ENCODE measurements around the gene CARHSP1.

Gene CARHSP1

DNA sequence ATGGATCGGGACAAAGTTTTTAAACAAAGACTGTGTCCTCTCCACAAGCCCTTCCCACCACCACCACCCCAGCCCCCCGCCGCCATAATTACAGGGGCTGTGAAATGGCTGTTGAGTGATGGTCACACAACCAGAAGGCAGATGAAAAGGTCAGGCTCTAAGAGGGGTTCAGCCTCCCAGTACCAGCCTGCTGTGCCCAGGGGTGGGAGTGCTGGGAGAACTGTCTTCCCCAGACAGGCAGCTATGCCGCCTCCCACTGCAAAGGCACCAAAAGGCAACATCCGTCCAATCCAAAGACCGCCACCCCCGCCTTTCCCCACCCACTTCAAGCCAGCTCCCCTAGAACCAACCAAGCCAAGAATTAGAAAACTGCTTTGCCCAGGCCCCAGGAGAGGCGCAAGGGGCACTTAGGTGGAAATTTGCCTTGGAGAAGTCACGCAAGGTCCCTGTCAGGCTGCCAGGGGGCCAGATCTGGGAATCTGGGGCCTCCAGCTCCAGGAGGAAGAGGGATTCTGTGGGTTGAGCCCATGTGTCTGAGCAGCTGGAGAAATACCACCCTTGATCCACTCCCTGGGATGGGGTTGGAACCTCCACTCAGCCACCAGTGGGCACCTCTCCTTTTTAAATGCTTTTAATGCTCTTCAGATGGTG lies 14.4 kb downstream of the CARHSP1 start:
- Histone ChIP-seq H3K4me3 (ENCODE audit: low read length in 2 of 2) (no peak overlapping the region), H3K4me1 (ENCODE audit: control insufficient read depth in 2 of 2, insufficient read depth in 2 of 2, low read length in 2 of 2) (no peaks in the 10 kb centered on the region), H3K36me3 (ENCODE audit: control insufficient read depth in 2 of 2, insufficient read depth in 2 of 2, low read length in 2 of 2) (peaks cover 38 to 60% of the 10 kb centered on the region in 2 donors), H3K27me3 (ENCODE audit: control insufficient read depth in 2 of 2, insufficient read depth in 2 of 2, low read length in 2 of 2) (no peaks in the 10 kb centered on the region), H3K9me3 (ENCODE audit: control insufficient read depth in 2 of 2, low read length in 2 of 2) (no peaks in the 10 kb centered on the region), H3K9ac (ENCODE audit: low read depth in 1 of 2, low read length in 2 of 2) (no peak overlapping the region), H3K27ac (ENCODE audit: low read depth in 2 of 2, low read length in 2 of 2) (no peak overlapping the region)

DNA sequence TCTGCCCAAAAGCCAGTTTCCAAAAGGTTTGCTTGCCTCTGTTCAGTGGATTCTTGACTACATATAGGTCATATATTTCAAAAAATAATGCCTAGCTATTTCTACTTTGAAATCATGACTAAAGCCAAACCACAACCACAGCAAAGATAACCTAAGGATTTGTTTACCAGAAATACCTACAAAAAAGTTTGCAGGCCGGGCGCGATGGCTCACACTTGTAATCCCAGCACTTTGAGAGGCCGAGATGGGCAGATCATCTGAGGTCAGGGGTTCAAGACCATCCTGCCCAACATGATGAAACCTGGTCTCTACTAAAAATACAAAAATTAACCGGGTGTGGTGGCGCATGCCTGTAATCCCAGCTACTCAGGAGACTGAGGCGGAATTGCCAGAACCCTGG lies 15.2 kb downstream of the CARHSP1 start:
- H3K4me1 ChIP-seq (ENCODE audit: control insufficient read depth in 2 of 2, insufficient read depth in 2 of 2, low read length in 2 of 2): no peaks in the 10 kb centered on the region
- peaks cover 36 to 64% of the 10 kb centered on the region in 2 donors for H3K36me3 ChIP-seq (ENCODE audit: control insufficient read depth in 2 of 2, insufficient read depth in 2 of 2, low read length in 2 of 2)
- H3K27me3 ChIP-seq (ENCODE audit: control insufficient read depth in 2 of 2, insufficient read depth in 2 of 2, low read length in 2 of 2): no peaks in the 10 kb centered on the region
- H3K4me3 ChIP-seq (ENCODE audit: low read length in 2 of 2): no peak overlapping the region
- H3K9ac ChIP-seq (ENCODE audit: low read depth in 1 of 2, low read length in 2 of 2): no peak overlapping the region
- H3K9me3 ChIP-seq (ENCODE audit: control insufficient read depth in 2 of 2, low read length in 2 of 2): no peaks in the 10 kb centered on the region
- no peak overlapping the region for H3K27ac ChIP-seq (ENCODE audit: low read depth in 2 of 2, low read length in 2 of 2)

DNA sequence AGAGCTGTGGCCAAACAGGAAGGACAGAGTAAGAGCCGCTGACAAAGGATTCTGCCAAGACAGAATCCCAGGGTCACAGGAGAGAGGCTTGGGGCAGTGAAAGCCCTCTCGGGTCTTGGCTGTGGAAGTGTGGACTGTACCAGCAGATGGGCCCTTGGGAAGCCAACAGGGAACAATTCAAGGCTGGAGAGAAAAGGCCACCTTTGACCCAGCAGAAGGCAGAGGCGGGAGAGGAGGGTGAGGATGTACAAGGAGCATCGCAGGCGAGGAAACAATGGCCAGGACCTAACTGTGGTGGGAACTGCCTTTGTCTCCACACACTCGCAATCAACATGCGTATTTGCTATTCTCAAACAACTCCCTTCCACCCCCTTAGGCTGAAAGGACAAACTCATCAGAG lies 15.7 kb downstream of the CARHSP1 start:
- Histone ChIP-seq H3K9ac (ENCODE audit: low read depth in 1 of 2, low read length in 2 of 2) (no peak overlapping the region), H3K27me3 (ENCODE audit: control insufficient read depth in 2 of 2, insufficient read depth in 2 of 2, low read length in 2 of 2) (no peaks in the 10 kb centered on the region), H3K9me3 (ENCODE audit: control insufficient read depth in 2 of 2, low read length in 2 of 2) (no peaks in the 10 kb centered on the region), H3K4me3 (ENCODE audit: low read length in 2 of 2) (no peak overlapping the region), H3K4me1 (ENCODE audit: control insufficient read depth in 2 of 2, insufficient read depth in 2 of 2, low read length in 2 of 2) (no peaks in the 10 kb centered on the region), H3K27ac (ENCODE audit: low read depth in 2 of 2, low read length in 2 of 2) (no peak overlapping the region), H3K36me3 (ENCODE audit: control insufficient read depth in 2 of 2, insufficient read depth in 2 of 2, low read length in 2 of 2) (peaks cover 36 to 64% of the 10 kb centered on the region in 2 donors)

- H3K36me3 ChIP-seq (ENCODE audit: control insufficient read depth in 2 of 2, insufficient read depth in 2 of 2, low read length in 2 of 2): peaks cover 38 to 66% of the 10 kb centered on the region in 2 donors
These were observed 16.3 kb downstream of the CARHSP1 start for GRCh38 chr16:8852534-8852933.

DNA sequence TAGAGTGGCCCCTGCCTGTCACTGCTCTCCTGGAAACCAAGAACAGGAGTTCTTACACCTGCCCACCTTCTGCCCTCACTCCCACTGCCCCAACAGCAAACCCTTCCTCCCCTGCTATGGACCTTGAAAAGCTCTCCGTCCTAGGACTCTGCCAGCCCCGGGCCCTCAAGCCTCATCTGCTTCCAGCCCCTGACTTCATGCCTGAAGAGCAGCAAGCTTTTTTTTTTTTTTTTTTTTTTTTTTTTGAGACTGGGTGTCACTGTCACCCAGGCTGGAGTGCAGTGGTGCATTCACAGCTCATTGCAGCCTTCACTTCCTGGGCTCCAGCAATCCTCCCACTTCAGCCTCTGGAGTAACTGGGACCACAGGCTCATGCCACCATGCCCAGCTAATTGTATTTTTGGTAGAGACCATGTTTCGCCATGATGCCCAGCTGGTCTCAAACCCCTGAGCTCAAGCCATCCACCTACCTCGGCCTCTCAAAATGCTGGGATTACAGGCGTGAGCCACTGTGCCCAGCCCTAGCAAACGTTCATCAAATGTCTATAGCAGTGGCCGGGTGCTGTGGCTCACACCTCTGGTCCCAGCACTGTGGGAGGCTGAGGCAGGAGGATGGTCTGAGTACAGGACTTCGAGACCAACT lies 16.9 kb downstream of the CARHSP1 start:
- Histone ChIP-seq H3K9me3 (ENCODE audit: control insufficient read depth in 2 of 2, low read length in 2 of 2) (no peaks in the 10 kb centered on the region), H3K9ac (ENCODE audit: low read depth in 1 of 2, low read length in 2 of 2) (no peak overlapping the region), H3K4me3 (ENCODE audit: low read length in 2 of 2) (no peak overlapping the region), H3K27ac (ENCODE audit: low read depth in 2 of 2, low read length in 2 of 2) (no peak overlapping the region), H3K36me3 (ENCODE audit: control insufficient read depth in 2 of 2, insufficient read depth in 2 of 2, low read length in 2 of 2) (peaks cover 38 to 68% of the 10 kb centered on the region in 2 donors), H3K27me3 (ENCODE audit: control insufficient read depth in 2 of 2, insufficient read depth in 2 of 2, low read length in 2 of 2) (no peaks in the 10 kb centered on the region), H3K4me1 (ENCODE audit: control insufficient read depth in 2 of 2, insufficient read depth in 2 of 2, low read length in 2 of 2) (no peaks in the 10 kb centered on the region)

More at GRCh38 chr16:8852534-8852933, 16.3 kb downstream of the CARHSP1 start:
- Histone ChIP-seq H3K27me3 (ENCODE audit: control insufficient read depth in 2 of 2, insufficient read depth in 2 of 2, low read length in 2 of 2) (no peaks in the 10 kb centered on the region), H3K4me1 (ENCODE audit: control insufficient read depth in 2 of 2, insufficient read depth in 2 of 2, low read length in 2 of 2) (no peaks in the 10 kb centered on the region), H3K9ac (ENCODE audit: low read depth in 1 of 2, low read length in 2 of 2) (no peak overlapping the region), H3K4me3 (ENCODE audit: low read length in 2 of 2) (no peak overlapping the region), H3K9me3 (ENCODE audit: control insufficient read depth in 2 of 2, low read length in 2 of 2) (no peaks in the 10 kb centered on the region), H3K27ac (ENCODE audit: low read depth in 2 of 2, low read length in 2 of 2) (no peak overlapping the region)

DNA sequence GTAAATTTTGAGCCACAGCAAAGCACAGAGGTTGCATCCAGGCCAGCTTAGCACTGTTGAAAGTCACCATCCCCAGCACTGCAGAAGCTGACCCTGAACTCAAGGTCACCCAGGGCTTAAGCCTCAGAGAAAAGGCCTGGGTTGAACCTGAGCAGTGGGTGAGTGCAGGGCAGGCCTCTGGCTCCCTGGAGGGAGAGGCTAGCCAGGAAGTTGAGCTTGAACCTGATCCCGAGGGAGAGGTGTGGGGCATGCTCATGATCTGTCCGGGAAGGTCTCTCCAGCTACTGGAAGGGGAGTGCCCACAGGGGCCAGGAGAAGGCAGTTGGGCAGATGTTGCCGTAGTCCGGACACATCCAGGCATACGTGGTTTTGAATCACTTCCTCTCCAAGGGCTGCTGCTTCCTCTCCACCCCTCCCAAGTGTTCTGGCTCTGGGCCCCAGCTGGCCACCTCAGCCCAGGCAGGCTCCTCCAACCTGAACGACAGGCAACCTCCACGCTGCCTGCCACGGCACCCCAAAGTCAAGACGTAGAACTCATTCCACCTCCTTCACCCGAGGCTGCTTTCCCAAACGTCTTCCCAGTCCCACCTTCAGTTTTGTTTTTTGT lies 18.4 kb downstream of the CARHSP1 start:
- H3K27ac ChIP-seq (ENCODE audit: low read depth in 2 of 2, low read length in 2 of 2): no peak overlapping the region
- H3K4me3 ChIP-seq (ENCODE audit: low read length in 2 of 2): no peak overlapping the region
- H3K9ac ChIP-seq (ENCODE audit: low read depth in 1 of 2, low read length in 2 of 2): no peak overlapping the region
- H3K36me3 ChIP-seq (ENCODE audit: control insufficient read depth in 2 of 2, insufficient read depth in 2 of 2, low read length in 2 of 2): peaks cover 31 to 58% of the 10 kb centered on the region in 2 donors
- no peaks in the 10 kb centered on the region for H3K4me1 ChIP-seq (ENCODE audit: control insufficient read depth in 2 of 2, insufficient read depth in 2 of 2, low read length in 2 of 2)
- H3K9me3 ChIP-seq (ENCODE audit: control insufficient read depth in 2 of 2, low read length in 2 of 2): no peaks in the 10 kb centered on the region
- no peaks in the 10 kb centered on the region for H3K27me3 ChIP-seq (ENCODE audit: control insufficient read depth in 2 of 2, insufficient read depth in 2 of 2, low read length in 2 of 2)

- no peaks in the 10 kb centered on the region for H3K9me3 ChIP-seq (ENCODE audit: control insufficient read depth in 2 of 2, low read length in 2 of 2)
- H3K27ac ChIP-seq (ENCODE audit: low read depth in 2 of 2, low read length in 2 of 2): no peak overlapping the region
- H3K4me1 ChIP-seq (ENCODE audit: control insufficient read depth in 2 of 2, insufficient read depth in 2 of 2, low read length in 2 of 2): no peaks in the 10 kb centered on the region
- H3K27me3 ChIP-seq (ENCODE audit: control insufficient read depth in 2 of 2, insufficient read depth in 2 of 2, low read length in 2 of 2): no peaks in the 10 kb centered on the region
- H3K9ac ChIP-seq (ENCODE audit: low read depth in 1 of 2, low read length in 2 of 2): no peak overlapping the region
- peaks cover 25 to 52% of the 10 kb centered on the region in 2 donors for H3K36me3 ChIP-seq (ENCODE audit: control insufficient read depth in 2 of 2, insufficient read depth in 2 of 2, low read length in 2 of 2)
- H3K4me3 ChIP-seq (ENCODE audit: low read length in 2 of 2): no peak overlapping the region
These were observed 19.3 kb downstream of the CARHSP1 start for GRCh38 chr16:8849411-8850011.

DNA sequence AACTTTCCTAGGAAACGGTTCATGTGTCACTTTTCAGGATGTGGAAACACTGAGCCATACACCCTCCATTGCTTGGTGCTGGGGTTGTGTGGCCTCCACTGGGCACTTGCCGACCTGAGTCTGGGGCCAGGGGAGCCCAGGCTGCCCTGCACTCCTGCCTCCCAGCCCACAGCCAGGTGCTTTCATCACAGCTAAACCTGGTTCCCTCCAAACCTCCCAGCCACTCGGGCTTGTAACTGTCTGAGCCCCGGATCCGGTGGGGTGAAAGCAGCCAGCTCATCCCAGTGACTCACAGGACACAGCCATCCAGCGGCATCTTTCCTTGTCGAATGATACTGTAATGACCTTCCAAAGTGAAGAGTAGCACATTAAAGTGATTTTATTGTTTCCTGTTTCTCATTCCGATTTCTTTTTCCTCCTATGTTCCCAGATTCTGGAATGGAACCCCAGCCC lies 19.8 kb downstream of the CARHSP1 start:
- no peaks in the 10 kb centered on the region for H3K27me3 ChIP-seq (ENCODE audit: control insufficient read depth in 2 of 2, insufficient read depth in 2 of 2, low read length in 2 of 2)
- no peak overlapping the region for H3K27ac ChIP-seq (ENCODE audit: low read depth in 2 of 2, low read length in 2 of 2)
- peaks cover 25 to 50% of the 10 kb centered on the region in 2 donors for H3K36me3 ChIP-seq (ENCODE audit: control insufficient read depth in 2 of 2, insufficient read depth in 2 of 2, low read length in 2 of 2)
- H3K4me3 ChIP-seq (ENCODE audit: low read length in 2 of 2): no peak overlapping the region
- H3K4me1 ChIP-seq (ENCODE audit: control insufficient read depth in 2 of 2, insufficient read depth in 2 of 2, low read length in 2 of 2): no peaks in the 10 kb centered on the region
- H3K9me3 ChIP-seq (ENCODE audit: control insufficient read depth in 2 of 2, low read length in 2 of 2): no peaks in the 10 kb centered on the region
- H3K9ac ChIP-seq (ENCODE audit: low read depth in 1 of 2, low read length in 2 of 2): no peak overlapping the region

- Histone ChIP-seq H3K27me3 (ENCODE audit: control insufficient read depth in 2 of 2, insufficient read depth in 2 of 2, low read length in 2 of 2) (no peaks in the 10 kb centered on the region), H3K36me3 (ENCODE audit: control insufficient read depth in 2 of 2, insufficient read depth in 2 of 2, low read length in 2 of 2) (peaks cover 23 to 50% of the 10 kb centered on the region in 2 donors), H3K27ac (ENCODE audit: low read depth in 2 of 2, low read length in 2 of 2) (no peak overlapping the region), H3K9ac (ENCODE audit: low read depth in 1 of 2, low read length in 2 of 2) (no peak overlapping the region), H3K9me3 (ENCODE audit: control insufficient read depth in 2 of 2, low read length in 2 of 2) (no peaks in the 10 kb centered on the region), H3K4me1 (ENCODE audit: control insufficient read depth in 2 of 2, insufficient read depth in 2 of 2, low read length in 2 of 2) (no peaks in the 10 kb centered on the region), H3K4me3 (ENCODE audit: low read length in 2 of 2) (no peak overlapping the region)
These were observed 20.4 kb downstream of the CARHSP1 start for GRCh38 chr16:8848231-8848938.
